Epithelial cell of esophagus (primary cell): ENCODE measurements around the gene WDSUB1.

Source experiments
- DNase-seq: peaks from one replicate; pipeline ENCODE4 v3.0.0; 2010; ENCODE audit warnings: low read depth
- H3K4me3 ChIP-seq: 2 replicates; pipeline ENCODE4 v1.5.1; 2011; ENCODE audit warnings: mild to moderate bottlenecking, low read length, control low read depth
- TF ChIP-seq, protein P1 (sequence below): IDR thresholded peaks from 2 replicates; pipeline ENCODE4 v1.5.1; 2011; ENCODE audit warnings: low read depth, mild to moderate bottlenecking, low read length, control low read depth, inconsistent platforms; ENCODE audit not compliant: insufficient read depth; ENCODE audit errors: missing control alignments

The WDSUB1 gene

DNA sequence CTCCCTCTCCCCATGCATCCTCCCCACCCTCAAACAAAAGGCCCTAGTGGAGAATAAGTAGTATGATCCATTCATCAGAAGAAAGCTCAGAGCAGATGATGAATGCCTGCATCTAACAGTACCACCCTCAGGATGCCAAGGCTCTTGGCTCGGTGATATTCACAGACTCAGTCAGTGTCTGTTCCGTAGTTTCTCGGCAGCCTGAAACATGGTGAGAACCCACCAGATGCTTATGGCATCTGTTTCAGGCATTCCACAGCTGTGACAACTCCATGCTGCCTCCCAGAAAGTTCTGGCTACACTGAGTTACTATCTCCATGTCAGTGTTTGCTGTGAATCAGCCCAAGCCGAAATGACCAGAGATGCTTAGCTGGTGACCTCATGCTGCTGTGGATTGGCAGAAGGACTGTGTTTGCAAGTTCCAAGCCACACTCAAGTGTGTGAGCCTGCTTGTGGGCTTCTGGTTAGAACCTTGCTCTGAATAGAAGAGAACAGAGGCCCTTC is 83.9 kb downstream of the WDSUB1 start:
- DNase-seq, result peak; percentile 57
- H3K4me3 ChIP-seq, result no peak overlapping the region
- TF ChIP-seq, protein P1, sequence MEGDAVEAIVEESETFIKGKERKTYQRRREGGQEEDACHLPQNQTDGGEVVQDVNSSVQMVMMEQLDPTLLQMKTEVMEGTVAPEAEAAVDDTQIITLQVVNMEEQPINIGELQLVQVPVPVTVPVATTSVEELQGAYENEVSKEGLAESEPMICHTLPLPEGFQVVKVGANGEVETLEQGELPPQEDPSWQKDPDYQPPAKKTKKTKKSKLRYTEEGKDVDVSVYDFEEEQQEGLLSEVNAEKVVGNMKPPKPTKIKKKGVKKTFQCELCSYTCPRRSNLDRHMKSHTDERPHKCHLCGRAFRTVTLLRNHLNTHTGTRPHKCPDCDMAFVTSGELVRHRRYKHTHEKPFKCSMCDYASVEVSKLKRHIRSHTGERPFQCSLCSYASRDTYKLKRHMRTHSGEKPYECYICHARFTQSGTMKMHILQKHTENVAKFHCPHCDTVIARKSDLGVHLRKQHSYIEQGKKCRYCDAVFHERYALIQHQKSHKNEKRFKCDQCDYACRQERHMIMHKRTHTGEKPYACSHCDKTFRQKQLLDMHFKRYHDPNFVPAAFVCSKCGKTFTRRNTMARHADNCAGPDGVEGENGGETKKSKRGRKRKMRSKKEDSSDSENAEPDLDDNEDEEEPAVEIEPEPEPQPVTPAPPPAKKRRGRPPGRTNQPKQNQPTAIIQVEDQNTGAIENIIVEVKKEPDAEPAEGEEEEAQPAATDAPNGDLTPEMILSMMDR, result no peak

DNA sequence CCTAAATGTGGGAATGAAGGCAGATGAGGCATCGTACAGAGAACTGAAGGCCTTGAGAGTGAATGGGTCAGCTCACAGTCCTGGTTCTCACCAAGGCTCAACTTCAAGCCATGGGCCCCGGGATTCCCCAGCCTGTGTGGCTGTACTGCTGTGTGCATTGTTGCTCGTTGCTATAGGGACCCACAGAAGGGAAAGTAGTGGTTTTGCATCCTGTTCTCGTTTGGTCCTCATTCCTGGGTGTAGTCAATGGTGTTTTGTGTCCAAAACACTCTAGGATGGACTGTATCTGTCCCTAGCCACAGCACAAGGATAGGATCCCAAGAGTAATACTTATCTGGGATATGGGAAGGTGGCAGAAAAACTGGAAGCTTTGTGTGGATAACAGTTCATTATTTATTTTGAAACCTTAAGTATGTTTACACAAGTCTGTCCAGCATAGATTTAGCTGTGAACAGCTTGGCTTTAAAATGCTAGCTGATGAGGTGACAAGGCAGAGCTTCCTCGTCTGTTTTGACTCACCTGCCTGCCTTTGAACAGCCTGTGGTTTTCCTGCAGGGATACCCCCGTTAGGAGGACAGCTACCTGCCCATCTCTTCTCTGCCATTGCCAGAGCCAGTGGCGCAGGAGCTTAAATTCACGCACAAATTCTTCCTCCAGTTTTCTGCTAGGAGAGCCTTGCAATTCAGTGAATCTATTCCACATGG is 85.0 kb downstream of the WDSUB1 start:
- H3K4me3 ChIP-seq, result no peak overlapping the region
- DNase-seq, result no peak
- TF ChIP-seq, protein P1, result no peak

DNA sequence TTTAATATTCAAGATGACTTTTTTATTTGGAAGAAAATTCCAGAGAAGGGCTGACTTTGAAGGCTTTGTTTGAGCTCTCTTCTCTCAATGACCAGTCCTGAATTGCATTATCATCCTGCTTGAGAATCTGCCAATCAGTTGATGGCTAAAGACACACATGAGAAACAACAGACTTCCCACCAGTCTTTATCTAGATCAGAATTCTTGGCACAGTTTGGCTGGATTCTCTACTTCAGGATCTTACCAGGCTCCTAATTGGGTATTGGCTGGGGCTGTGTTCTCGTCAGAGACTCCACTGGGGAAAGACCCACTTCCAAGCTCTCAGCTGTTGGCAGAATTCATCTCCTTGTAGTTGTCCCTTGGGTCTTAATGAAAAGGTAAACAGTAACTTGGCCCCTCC is 86.0 kb downstream of the WDSUB1 start:
- H3K4me3 ChIP-seq, result no peak overlapping the region
- TF ChIP-seq, protein P1, result no peak
- no peak for DNase-seq

DNA sequence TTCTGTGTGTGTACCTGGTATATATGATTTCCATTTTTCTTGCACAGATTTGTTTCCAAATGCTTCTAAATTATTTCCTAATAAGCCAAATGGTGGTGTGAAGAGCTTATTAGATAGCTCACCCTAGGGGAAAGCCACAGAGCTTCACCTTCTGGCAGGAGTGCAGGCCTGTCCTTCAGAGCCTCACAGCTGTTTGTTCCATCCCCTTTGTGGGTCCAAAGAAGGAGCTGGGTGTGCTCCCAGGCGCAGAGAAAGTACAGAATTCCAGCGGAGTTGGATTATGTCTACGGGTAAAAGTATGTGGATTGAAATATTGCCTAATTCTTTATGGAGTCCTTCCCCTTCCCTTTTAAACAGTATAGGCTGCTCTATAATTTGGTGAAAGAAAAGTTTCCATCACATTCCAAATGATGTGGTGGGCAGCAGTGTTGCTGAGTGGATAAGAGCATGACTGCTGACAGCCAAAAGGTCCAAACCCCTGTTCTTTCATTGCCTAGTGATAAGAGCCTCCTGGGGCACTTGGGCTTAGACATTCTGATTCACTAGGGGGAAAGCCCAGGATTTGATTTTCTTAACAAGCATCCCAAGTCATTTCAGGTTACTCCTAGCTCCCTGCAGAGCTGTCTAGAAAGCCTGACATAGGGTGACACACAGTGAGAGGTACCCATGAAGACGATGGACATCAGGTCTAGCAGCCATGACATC is 86.6 kb downstream of the WDSUB1 start:
- TF ChIP-seq, protein P1, result no peak
- no peak overlapping the region for H3K4me3 ChIP-seq
- no peak for DNase-seq

DNA sequence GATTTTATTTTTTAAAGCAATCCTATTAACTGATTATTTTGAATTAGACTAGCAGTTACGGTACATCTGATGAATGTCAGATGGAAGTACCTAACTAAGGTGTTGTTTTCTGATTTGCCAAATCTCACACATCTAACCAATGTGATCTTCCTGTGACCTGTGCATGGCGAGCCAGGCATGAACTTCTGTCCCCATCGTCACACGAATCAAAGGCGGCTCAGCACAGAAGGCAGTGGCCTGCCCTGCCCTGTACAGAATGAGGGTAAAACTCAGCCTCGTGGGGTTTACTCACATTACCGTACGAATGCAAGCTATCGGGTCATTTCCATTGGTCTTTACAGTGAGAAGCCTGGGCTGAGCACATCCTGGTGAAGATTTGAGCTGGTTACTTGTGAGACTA is 87.3 kb downstream of the WDSUB1 start:
- TF ChIP-seq, protein P1, result no peak
- DNase-seq, result no peak
- no peak overlapping the region for H3K4me3 ChIP-seq

DNA sequence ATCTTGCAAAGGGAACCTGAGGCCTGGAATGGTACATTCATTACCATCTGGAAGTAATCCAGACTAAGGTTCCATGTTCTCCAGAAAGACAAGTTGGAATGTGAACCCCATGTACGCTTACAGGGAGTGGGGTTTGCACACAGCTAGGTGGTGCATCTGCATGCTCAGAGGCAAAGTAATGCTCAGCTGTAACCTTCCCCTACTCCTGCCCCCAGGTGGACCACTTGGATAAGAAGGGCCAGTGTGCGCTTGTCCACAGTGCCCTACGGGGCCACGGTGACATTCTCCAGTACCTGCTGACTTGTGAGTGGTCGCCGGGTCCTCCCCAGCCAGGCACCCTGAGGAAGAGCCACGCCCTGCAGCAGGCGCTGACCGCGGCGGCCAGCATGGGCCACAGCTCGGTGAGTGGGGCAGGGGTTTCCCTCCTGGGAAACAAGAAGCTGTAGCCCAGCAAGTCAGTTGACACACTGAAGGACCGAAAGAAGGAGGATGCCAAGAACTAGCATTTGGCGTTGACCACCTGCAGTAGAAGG is 90.0 kb downstream of the WDSUB1 start:
- TF ChIP-seq, protein P1, result no peak
- H3K4me3 ChIP-seq, result no peak overlapping the region
- DNase-seq, result no peak
